Karpas-422 (cell line): Measurements from ENCODE around the gene CHST9. TPM values are rescaled to one million over a fixed set of nuclear protein-coding genes. Genes with fewer than 3 reads are reported as not detected.

Experiments
- DNase-seq: peaks from one replicate; pipeline ENCODE4 v3.0.0-alpha.2; 2015
- H2AFZ ChIP-seq: fragments of 200-600 bp; sonication (generic); 2 replicates; pipeline ENCODE4 v1.6.1; 2014; ENCODE audit warnings: antibody characterized with exemption, low read length, mixed read lengths
- H3K27ac ChIP-seq: fragments of 200-600 bp; sonication (generic); 2 replicates; pipeline ENCODE4 v1.5.1; 2014; ENCODE audit warnings: mild to moderate bottlenecking, low read length, moderate library complexity
- H3K27me3 ChIP-seq: fragments of 200-600 bp; sonication (generic); 2 replicates; pipeline ENCODE4 v1.6.1; 2014; ENCODE audit warnings: low read length, mixed read lengths
- H3K36me3 ChIP-seq: fragments of 200-600 bp; sonication (generic); 2 replicates; pipeline ENCODE4 v1.6.1; 2014; ENCODE audit warnings: low read length, mixed read lengths; ENCODE audit not compliant: insufficient read depth
- H3K4me1 ChIP-seq: fragments of 200-600 bp; sonication (generic); 2 replicates; pipeline ENCODE4 v1.6.1; 2014; ENCODE audit warnings: mild to moderate bottlenecking, low read length, mixed read lengths
- H3K4me2 ChIP-seq: fragments of 200-600 bp; sonication (generic); 2 replicates; pipeline ENCODE4 v1.6.1; 2014; ENCODE audit warnings: low read length, low read depth, mild to moderate bottlenecking; ENCODE audit not compliant: poor library complexity, severe bottlenecking
- H3K4me3 ChIP-seq: fragments of 200-600 bp; sonication (generic); 2 replicates; pipeline ENCODE4 v1.5.1; 2014; ENCODE audit warnings: mild to moderate bottlenecking, antibody characterized with exemption, low read length, mixed read lengths
- H3K79me2 ChIP-seq: fragments of 200-600 bp; sonication (generic); 2 replicates; pipeline ENCODE4 v1.6.1; 2014; ENCODE audit warnings: mild to moderate bottlenecking, low read length, mixed read lengths
- H3K9ac ChIP-seq: fragments of 200-600 bp; sonication (generic); 2 replicates; pipeline ENCODE4 v1.6.0; 2014; ENCODE audit warnings: low read length
- H3K9me2 ChIP-seq: fragments of 200-600 bp; sonication (generic), shearing (Covaris generic); replicated peaks from 2 replicates; pipeline ENCODE4 v1.6.0; 2014; ENCODE audit warnings: mild to moderate bottlenecking, low read length, moderate library complexity; ENCODE audit not compliant: insufficient read depth
- H3K9me3 ChIP-seq: fragments of 300-700, 200-600 bp; sonication (generic); 2 replicates; pipeline ENCODE4 v1.6.1; 2014; ENCODE audit warnings: low read length, mixed read lengths
- H4K20me1 ChIP-seq: fragments of 200-600 bp; sonication (generic); 2 replicates; pipeline ENCODE4 v1.6.1; 2014; ENCODE audit warnings: mild to moderate bottlenecking, antibody characterized with exemption, low read length, low read depth; ENCODE audit not compliant: insufficient read depth
- total RNA-seq: library from RNA; depleted of rRNA; stranded (reverse); fragments of >200 nt; shearing (Covaris generic); gene quantifications from 2 replicates; pipeline ENCODE4 v1.2.3, GENCODE V29; 2014; ENCODE audit warnings: low replicate concordance

CHST9 gene
- total RNA-seq, 1 experiment from 2014 or later, result not detected

DNA sequence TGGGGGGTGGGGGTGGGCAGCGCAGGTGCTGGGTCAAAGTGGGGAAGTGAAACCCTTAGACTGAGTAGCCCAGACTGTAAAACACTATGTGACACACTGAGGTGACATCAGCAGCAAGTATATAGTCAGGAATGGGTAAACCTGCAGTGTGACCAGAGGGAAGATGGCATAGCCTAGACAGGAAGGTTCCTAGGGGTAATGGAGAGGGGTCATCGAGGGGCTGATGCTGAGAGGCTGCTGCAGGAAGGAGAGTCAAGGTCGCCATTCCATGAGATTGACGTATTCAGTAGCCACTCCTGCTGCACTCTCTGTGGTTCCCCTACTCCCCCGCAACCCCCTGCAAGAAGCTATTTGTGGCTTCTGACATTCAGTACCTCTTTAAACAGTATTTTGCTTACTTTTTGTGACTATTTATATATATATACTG lies 111.7 kb downstream of the CHST9 start:
- no peak overlapping the region for H3K4me3 ChIP-seq
- no peak overlapping the region for H3K4me2 ChIP-seq
- H3K27ac ChIP-seq, result no peak overlapping the region
- no peaks in the 10 kb centered on the region for H3K9me2 ChIP-seq
- no peaks in the 10 kb centered on the region for H3K27me3 ChIP-seq
- no peak overlapping the region for H2AFZ ChIP-seq
- no peak for DNase-seq
- H3K4me1 ChIP-seq, result no peaks in the 10 kb centered on the region
- no peaks in the 10 kb centered on the region for H4K20me1 ChIP-seq
- no peak overlapping the region for H3K9ac ChIP-seq
- H3K79me2 ChIP-seq, result no peaks in the 10 kb centered on the region
- H3K9me3 ChIP-seq, result no peaks in the 10 kb centered on the region
- no peaks in the 10 kb centered on the region for H3K36me3 ChIP-seq

DNA sequence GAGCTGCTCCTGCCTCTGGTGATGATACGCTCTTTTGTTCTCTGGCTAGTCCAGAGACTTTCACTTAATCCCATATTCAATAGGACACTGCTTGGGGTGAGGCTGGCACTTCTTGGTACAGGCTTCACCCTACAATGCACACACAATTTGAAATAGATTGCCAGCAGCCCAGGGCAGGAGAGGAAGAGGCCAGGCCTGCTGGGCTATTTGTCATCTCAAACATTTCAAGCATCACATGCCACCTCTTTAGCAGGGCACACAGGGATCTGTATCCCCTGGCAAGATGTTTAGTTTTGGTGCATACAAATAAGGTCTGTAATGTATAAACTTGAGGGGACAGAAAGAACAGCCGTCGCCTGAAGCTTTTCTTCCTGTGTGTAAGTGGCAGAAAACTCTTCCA lies 120.4 kb downstream of the CHST9 start:
- Histone ChIP-seq H3K4me1 (no peaks in the 10 kb centered on the region), H3K4me2 (no peak overlapping the region), H3K9ac (no peak overlapping the region), H4K20me1 (no peaks in the 10 kb centered on the region), H3K79me2 (no peaks in the 10 kb centered on the region), H3K9me3 (no peaks in the 10 kb centered on the region), H3K4me3 (no peak overlapping the region), H3K27ac (no peak overlapping the region), H3K36me3 (no peaks in the 10 kb centered on the region), H2AFZ (no peak overlapping the region), H3K9me2 (no peaks in the 10 kb centered on the region), H3K27me3 (no peaks in the 10 kb centered on the region)
- DNase-seq, result no peak

DNA sequence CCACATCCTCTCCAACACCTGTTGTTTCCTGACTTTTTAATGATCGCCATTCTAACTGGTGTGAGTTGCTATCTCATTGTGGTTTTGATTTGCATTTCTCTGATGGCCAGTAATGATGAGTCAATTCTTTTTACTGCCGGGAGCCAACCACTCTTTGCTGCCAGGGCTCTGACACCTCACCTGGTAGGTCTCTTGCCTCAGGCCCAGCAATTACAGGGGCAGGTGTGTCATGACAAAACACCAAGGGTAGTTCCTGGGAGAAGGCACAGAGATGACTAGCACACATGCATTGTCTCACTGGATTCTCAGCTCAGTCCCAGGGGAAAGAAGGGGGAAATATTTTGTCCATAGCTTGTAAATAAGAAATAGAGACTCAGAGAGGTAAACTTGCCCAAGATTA lies 122.3 kb downstream of the CHST9 start:
- Histone ChIP-seq H3K36me3 (no peaks in the 10 kb centered on the region), H2AFZ (no peak overlapping the region), H3K4me3 (no peak overlapping the region), H3K4me1 (no peaks in the 10 kb centered on the region), H3K4me2 (no peak overlapping the region), H3K9me2 (no peaks in the 10 kb centered on the region), H4K20me1 (no peaks in the 10 kb centered on the region), H3K79me2 (no peaks in the 10 kb centered on the region), H3K27me3 (no peaks in the 10 kb centered on the region), H3K9me3 (no peaks in the 10 kb centered on the region), H3K27ac (no peak overlapping the region), H3K9ac (no peak overlapping the region)
- DNase-seq, result no peak

DNA sequence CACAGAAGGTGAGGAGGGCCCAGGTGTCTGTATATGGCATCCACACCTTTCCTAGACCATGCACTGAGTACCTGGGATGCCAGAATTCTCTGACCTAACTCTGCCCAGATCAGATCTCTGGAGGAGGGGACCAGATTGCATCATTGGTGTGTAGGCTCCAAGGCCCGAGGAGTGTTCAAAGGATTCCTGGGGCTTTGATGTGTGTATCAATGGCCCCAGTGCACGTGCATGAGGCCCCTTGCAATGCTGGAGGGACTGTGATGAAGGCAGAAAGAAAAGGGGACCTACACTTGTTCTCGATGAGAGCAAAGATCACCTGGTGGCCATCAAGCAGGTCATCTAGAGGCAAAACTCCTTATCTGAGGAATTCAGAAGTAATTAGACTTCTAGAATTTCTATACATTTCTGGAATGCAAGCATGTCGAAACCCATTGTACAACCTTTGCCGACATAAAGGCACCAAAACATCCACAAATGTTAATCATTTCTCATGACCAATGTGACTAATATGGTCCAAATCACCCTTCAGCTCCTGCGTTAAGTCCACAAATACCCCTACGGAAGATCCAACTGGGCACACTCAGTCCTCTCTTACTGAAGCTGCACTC lies 123.5 kb downstream of the CHST9 start:
- no peak overlapping the region for H2AFZ ChIP-seq
- H3K9ac ChIP-seq, result no peak overlapping the region

DNA sequence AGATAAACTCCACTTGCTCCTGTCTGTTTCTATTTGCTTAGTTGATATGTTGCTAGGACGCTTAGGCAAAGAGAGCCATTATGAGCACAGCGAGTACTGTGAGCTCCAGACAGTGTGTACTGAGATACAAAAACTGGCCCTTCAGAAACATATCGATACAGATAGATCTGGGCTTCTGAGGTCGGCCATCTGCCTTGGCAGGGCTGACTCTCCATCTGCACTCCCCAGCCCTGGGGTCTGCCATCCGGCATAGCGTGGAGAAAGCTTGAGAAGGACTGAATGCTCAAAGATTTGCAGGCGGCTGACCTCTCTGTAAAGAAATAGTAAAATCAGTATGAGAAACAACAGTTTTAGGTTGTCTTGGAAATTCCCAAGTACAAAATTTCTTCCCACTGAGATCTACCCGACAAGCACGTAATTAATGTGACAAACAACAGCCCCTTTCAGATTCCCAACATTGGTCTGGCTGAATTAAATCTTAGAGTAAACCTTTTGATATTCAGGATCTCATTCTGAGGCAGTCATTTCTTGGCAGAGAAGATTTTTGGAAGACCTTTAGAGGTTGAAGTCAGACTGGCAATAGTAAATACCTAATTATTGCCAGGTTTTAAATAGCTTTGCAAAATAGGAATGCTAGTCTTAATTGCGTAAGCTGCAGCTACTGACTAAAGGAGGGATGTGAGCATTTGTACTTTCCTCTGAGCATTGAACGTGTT lies 127.4 kb downstream of the CHST9 start:
- Histone ChIP-seq H3K9me2 (no peaks in the 10 kb centered on the region), H2AFZ (no peak overlapping the region), H3K4me3 (no peak overlapping the region), H3K4me2 (no peak overlapping the region), H3K9ac (no peak overlapping the region), H4K20me1 (no peaks in the 10 kb centered on the region), H3K4me1 (no peaks in the 10 kb centered on the region), H3K79me2 (no peaks in the 10 kb centered on the region), H3K9me3 (no peaks in the 10 kb centered on the region), H3K27ac (no peak overlapping the region), H3K36me3 (no peaks in the 10 kb centered on the region), H3K27me3 (no peaks in the 10 kb centered on the region)
- DNase-seq, result no peak

More for the DNA sequence above, 123.5 kb downstream of the CHST9 start:
- Histone ChIP-seq H3K9me3 (no peaks in the 10 kb centered on the region), H3K4me2 (no peak overlapping the region), H3K4me1 (no peaks in the 10 kb centered on the region), H3K79me2 (no peaks in the 10 kb centered on the region), H3K36me3 (no peaks in the 10 kb centered on the region), H3K27me3 (no peaks in the 10 kb centered on the region), H3K4me3 (no peak overlapping the region), H4K20me1 (no peaks in the 10 kb centered on the region), H3K9me2 (no peaks in the 10 kb centered on the region), H3K27ac (no peak overlapping the region)
- no peak for DNase-seq

DNA sequence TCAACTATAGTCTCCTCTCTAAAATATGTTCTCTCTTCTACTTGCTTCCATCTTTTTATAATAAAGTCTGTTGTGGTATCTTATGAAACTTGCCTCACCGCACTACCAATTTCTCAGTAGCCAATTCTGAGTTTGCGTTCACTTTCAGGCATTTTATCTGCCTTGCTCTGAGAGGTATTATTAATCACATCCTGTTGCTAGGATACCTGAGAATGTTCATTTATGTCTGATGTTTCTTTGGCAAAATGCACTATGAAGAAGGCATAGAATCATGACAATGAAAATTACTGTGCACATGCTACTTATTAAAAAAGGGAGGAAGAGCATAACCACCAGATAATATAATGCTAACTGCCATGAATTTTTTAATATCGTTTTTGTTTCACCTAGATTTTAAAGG lies 130.2 kb downstream of the CHST9 start:
- no peaks in the 10 kb centered on the region for H3K36me3 ChIP-seq
- H3K9me3 ChIP-seq, result no peaks in the 10 kb centered on the region
- H3K9ac ChIP-seq, result no peak overlapping the region
- no peak overlapping the region for H3K4me3 ChIP-seq
- no peaks in the 10 kb centered on the region for H3K4me1 ChIP-seq
- H3K79me2 ChIP-seq, result no peaks in the 10 kb centered on the region
- no peaks in the 10 kb centered on the region for H3K9me2 ChIP-seq
- H3K27me3 ChIP-seq, result no peaks in the 10 kb centered on the region
- H3K4me2 ChIP-seq, result no peak overlapping the region
- no peak overlapping the region for H2AFZ ChIP-seq
- no peaks in the 10 kb centered on the region for H4K20me1 ChIP-seq
- no peak overlapping the region for H3K27ac ChIP-seq
- DNase-seq, result no peak

DNA sequence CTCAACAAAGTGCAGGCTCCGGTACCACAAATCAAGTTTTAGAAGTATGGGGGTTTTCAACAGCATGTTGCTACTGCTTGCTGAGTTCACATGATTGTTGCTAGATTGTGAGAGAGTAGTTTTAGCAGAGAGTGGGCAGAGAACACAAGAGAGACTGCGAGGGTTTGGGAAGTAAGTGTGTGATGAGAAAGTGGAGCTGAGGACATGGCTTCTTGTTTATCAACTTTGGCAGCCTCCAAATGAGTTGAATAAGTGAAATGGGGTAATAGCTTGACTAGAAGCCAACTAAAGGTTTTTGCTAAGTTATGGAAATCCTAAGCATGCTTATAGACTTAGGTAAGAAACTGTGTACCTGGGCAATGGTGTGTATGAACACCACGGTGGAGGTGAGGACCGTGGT lies 135.1 kb downstream of the CHST9 start:
- Histone ChIP-seq H3K9me3 (no peaks in the 10 kb centered on the region), H3K9ac (no peak overlapping the region), H3K27ac (no peak overlapping the region), H3K79me2 (no peaks in the 10 kb centered on the region), H3K4me3 (no peak overlapping the region), H3K9me2 (no peaks in the 10 kb centered on the region), H3K36me3 (no peaks in the 10 kb centered on the region), H3K4me1 (no peaks in the 10 kb centered on the region), H3K4me2 (no peak overlapping the region), H2AFZ (no peak overlapping the region), H3K27me3 (no peaks in the 10 kb centered on the region), H4K20me1 (no peaks in the 10 kb centered on the region)
- DNase-seq, result no peak

DNA sequence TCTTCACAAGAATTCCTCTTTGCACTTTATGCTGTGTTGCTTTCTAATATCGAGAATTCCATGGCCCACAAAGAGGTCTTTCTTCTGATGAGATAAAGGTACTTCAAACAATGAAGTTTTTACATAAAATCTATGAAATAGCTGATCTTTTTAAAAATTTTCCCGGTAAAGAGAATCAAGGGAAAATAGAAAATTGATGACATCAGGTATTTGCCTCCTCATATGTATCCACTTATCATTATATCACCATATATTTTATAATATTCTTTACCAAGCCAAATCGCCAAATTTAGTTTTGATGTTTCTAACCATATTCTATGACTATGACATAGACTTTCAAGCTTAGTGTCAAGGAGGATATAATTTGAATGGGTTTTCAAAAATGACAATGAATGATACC lies 139.8 kb downstream of the CHST9 start:
- H3K36me3 ChIP-seq, result no peaks in the 10 kb centered on the region
- H2AFZ ChIP-seq, result no peak overlapping the region
- no peaks in the 10 kb centered on the region for H3K4me1 ChIP-seq
- H3K9me3 ChIP-seq, result no peaks in the 10 kb centered on the region
- no peak overlapping the region for H3K27ac ChIP-seq
- no peak for DNase-seq
- no peak overlapping the region for H3K4me3 ChIP-seq
- no peaks in the 10 kb centered on the region for H4K20me1 ChIP-seq
- H3K27me3 ChIP-seq, result no peaks in the 10 kb centered on the region
- no peak overlapping the region for H3K9ac ChIP-seq
- H3K4me2 ChIP-seq, result no peak overlapping the region
- no peaks in the 10 kb centered on the region for H3K9me2 ChIP-seq
- H3K79me2 ChIP-seq, result no peaks in the 10 kb centered on the region
